Measurements from ENCODE around the gene RAB41.
"Not testable (repeated sequence)": the region's sequence is repeated elsewhere in the genome, so short reads cannot be mapped to it uniquely, and the experiment has no call there.

RAB41 gene

DNA sequence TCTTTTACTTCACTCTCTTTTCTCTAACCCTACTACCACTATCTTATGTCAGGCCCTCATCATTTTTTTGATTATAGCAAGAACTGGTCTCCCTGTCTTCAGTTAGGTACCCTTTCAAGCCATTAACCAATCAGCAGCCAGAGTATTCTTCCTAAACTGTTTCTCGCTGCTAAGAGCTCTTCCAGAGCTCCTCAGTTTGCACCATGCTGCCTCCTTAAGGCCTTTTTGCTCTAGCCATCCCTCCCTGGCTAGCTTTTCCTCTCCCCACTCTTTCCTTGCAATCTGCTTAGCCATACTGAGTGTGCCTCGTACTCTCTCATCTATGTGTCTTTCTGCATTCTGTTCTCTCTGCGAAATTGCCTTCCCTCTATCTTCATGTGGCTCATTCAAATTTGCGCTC is 40.8 kb downstream of the RAB41 start:
- TF ChIP-seq, protein P1, sequence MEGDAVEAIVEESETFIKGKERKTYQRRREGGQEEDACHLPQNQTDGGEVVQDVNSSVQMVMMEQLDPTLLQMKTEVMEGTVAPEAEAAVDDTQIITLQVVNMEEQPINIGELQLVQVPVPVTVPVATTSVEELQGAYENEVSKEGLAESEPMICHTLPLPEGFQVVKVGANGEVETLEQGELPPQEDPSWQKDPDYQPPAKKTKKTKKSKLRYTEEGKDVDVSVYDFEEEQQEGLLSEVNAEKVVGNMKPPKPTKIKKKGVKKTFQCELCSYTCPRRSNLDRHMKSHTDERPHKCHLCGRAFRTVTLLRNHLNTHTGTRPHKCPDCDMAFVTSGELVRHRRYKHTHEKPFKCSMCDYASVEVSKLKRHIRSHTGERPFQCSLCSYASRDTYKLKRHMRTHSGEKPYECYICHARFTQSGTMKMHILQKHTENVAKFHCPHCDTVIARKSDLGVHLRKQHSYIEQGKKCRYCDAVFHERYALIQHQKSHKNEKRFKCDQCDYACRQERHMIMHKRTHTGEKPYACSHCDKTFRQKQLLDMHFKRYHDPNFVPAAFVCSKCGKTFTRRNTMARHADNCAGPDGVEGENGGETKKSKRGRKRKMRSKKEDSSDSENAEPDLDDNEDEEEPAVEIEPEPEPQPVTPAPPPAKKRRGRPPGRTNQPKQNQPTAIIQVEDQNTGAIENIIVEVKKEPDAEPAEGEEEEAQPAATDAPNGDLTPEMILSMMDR (IDR thresholded peaks at IDR 0.05; ENCODE audit: control extremely low read depth, extremely low read depth, low read depth, missing control alignments) = no peak
- ChIA-PET POLR2A (no interaction called here), CTCF (no interaction called here)
- DNase-seq (ENCODE audit: extremely low spot score) = no peak

GRCh38 chrX:70323628-70324027 is 41.7 kb downstream of the RAB41 start:
- POLR2A ChIA-PET; DNase-seq (ENCODE audit: extremely low spot score); CTCF ChIA-PET: not testable (repeated sequence)

GRCh38 chrX:70324326-70324725 is 42.4 kb downstream of the RAB41 start:
- CTCF ChIA-PET = no interaction called here

GRCh38 chrX:70331161-70331560 is 49.2 kb downstream of the RAB41 start:
- POLR2A ChIA-PET = no interaction called here
- CTCF ChIA-PET = no interaction called here
- TF ChIP-seq, protein P1 (IDR thresholded peaks at IDR 0.05; ENCODE audit: control extremely low read depth, extremely low read depth, low read depth, missing control alignments) = no peak
- DNase-seq (ENCODE audit: extremely low spot score) = no peak

More at GRCh38 chrX:70324326-70324725, 42.4 kb downstream of the RAB41 start:
- TF ChIP-seq, protein P1 (IDR thresholded peaks at IDR 0.05; ENCODE audit: control extremely low read depth, extremely low read depth, low read depth, missing control alignments) = no peak
- POLR2A ChIA-PET = no interaction called here
- no peak for DNase-seq (ENCODE audit: extremely low spot score)

DNA sequence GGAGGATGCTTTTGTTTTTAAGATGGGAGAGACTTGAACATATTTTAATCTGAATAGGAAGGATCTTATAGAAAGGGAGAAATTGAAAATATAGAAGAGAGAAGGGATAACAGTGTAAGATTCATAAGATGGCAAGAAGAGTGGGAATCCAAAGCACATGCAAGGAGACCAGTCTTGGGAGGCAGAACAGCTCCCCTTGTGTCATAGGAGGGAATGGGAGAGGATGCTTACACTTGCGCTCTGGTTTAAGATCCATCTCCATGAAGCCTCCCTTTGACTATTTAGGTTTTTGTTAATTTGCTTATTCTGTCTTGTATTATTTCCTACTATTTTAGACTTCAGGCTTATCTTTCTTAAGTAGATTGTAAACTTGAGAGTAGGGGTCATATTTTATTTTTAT is 50.6 kb downstream of the RAB41 start:
- POLR2A ChIA-PET = no interaction called here
- CTCF ChIA-PET = interaction anchor here (2.4 kb wide), 1 partner anchor 10 kb away, joined by 13 read pairs; no protein-coding TSS in a partner anchor

More for the DNA sequence above, 50.6 kb downstream of the RAB41 start:
- TF ChIP-seq, protein P1 (IDR thresholded peaks at IDR 0.05; ENCODE audit: control extremely low read depth, extremely low read depth, low read depth, missing control alignments) = no peak
- DNase-seq (ENCODE audit: extremely low spot score) = no peak
